HepG2 (cell line): ENCODE data around the gene LAP3. TPM values are rescaled to one million over a fixed set of nuclear protein-coding genes. Genes with fewer than 3 reads are reported as not detected.

Experiments used
- CCAR2 ChIP-seq: fragments of 200-400 bp; formaldehyde crosslinking; optimal IDR thresholded peaks from 2 replicates; pipeline ENCODE3; 2018; ENCODE audit warnings: low read depth, mild to moderate bottlenecking, low read length, moderate library complexity
- HDAC2 ChIP-seq: sonication (generic); formaldehyde crosslinking; IDR thresholded peaks from 2 replicates; pipeline ENCODE4 v1.4.0; 2020; ENCODE audit warnings: missing genetic modification reagents
- HNRNPLL ChIP-seq: fragments of 200-400 bp; formaldehyde crosslinking; IDR thresholded peaks from 2 replicates; pipeline ENCODE4 v1.6.1; 2017; ENCODE audit warnings: mild to moderate bottlenecking, low read depth, low read length; ENCODE audit not compliant: poor library complexity, severe bottlenecking
- IKZF1 ChIP-seq: fragments of 450-650 bp; IDR thresholded peaks from 2 replicates; pipeline ENCODE4 v1.7.1; 2016
- KLF15 ChIP-seq: sonication (generic); formaldehyde crosslinking; IDR thresholded peaks from 2 replicates; pipeline ENCODE4 v1.8.1; 2023; ENCODE audit warnings: borderline replicate concordance, mild to moderate bottlenecking, inconsistent platforms, missing genetic modification reagents, mixed read lengths
- MEIS2 ChIP-seq: sonication (generic); formaldehyde crosslinking; IDR thresholded peaks from 2 replicates; pipeline ENCODE4 v1.9.0; 2021; ENCODE audit warnings: mild to moderate bottlenecking, missing genetic modification reagents
- NCOR1 ChIP-seq: fragments of 200-600 bp; sonication (generic); IDR thresholded peaks from 2 replicates; pipeline ENCODE4 v1.7.0; 2017; ENCODE audit warnings: antibody characterized with exemption, low read length, borderline replicate concordance
- NONO ChIP-seq, 2 experiments: fragments of 450-650 bp in 1 of 2; sonication (generic) in 1 of 2; formaldehyde crosslinking in 1 of 2; IDR thresholded peaks in 1 of 2; conservative IDR thresholded peaks in 1 of 2; 2 replicates each; pipeline versions ENCODE4 v1.6.1 to v1.8.0; 2017 to 2022; ENCODE audit warnings: mild to moderate bottlenecking in 1 of 2, missing genetic modification reagents in 1 of 2, moderate library complexity in 1 of 2
- PAF1 ChIP-seq: IDR thresholded peaks from 2 replicates; pipeline ENCODE4 v1.6.1; 2016; ENCODE audit warnings: missing genetic modification reagents, missing compliant biosample characterization
- PHF21A ChIP-seq: sonication (generic); formaldehyde crosslinking; IDR thresholded peaks from 2 replicates; pipeline ENCODE4 v1.5.0; 2020; ENCODE audit warnings: mild to moderate bottlenecking, missing genetic modification reagents
- PHF5A ChIP-seq: IDR thresholded peaks from one replicate; pipeline ENCODE4 v1.6.1; 2018; ENCODE audit warnings: low read depth, missing genetic modification reagents; ENCODE audit not compliant: unreplicated experiment
- SP5 ChIP-seq: IDR thresholded peaks from 2 replicates; pipeline ENCODE4 v1.6.1; 2016; ENCODE audit warnings: low read depth, borderline replicate concordance
- ZBTB3 ChIP-seq: sonication (generic); formaldehyde crosslinking; IDR thresholded peaks from 2 replicates; pipeline ENCODE4 v1.4.0; 2020; ENCODE audit warnings: low read depth, mild to moderate bottlenecking, moderate library complexity, missing genetic modification reagents, borderline replicate concordance
- ZNF136 ChIP-seq: sonication (generic); formaldehyde crosslinking; IDR thresholded peaks from 2 replicates; pipeline ENCODE4 v1.8.1; 2022; ENCODE audit warnings: low read depth, mild to moderate bottlenecking, moderate library complexity, missing genetic modification reagents
- ZNF205 ChIP-seq: IDR thresholded peaks from 2 replicates; pipeline ENCODE4 v1.6.1; 2018; ENCODE audit warnings: missing biosample characterization, missing genetic modification reagents
- ZNF33B ChIP-seq: sonication (generic); formaldehyde crosslinking; IDR thresholded peaks from 2 replicates; pipeline ENCODE4 v1.5.1; 2020; ENCODE audit warnings: mild to moderate bottlenecking, missing genetic modification reagents
- ZNF768 ChIP-seq: sonication (generic); formaldehyde crosslinking; IDR thresholded peaks from 2 replicates; pipeline ENCODE4 v1.4.0; 2020; ENCODE audit warnings: missing genetic modification reagents
- ZNF83 ChIP-seq: sonication (generic); formaldehyde crosslinking; IDR thresholded peaks from 2 replicates; pipeline ENCODE4 v1.4.0; 2020; ENCODE audit warnings: missing genetic modification reagents, mild to moderate bottlenecking, borderline replicate concordance
- polyA plus RNA-seq, 8 experiments: library from polyadenylated mRNA; depleted of rRNA in 3 of 8; stranded (reverse) in 7 of 8; unstranded in 1 of 8; fragments of >200 nt; fragmentation: Illumina TruSeq in 4 of 8; extraction: Trizol in 4 of 8; gene quantifications; 2 replicates each; pipeline versions ENCODE4 v1.2.1 to v1.2.3, GENCODE V29; 2011 to 2016; ENCODE audit warnings: low read depth in 4 of 8, missing spikeins in 1 of 8, mixed read lengths in 1 of 8; ENCODE audit not compliant: insufficient read depth in 1 of 8
- total RNA-seq, 5 experiments: library from RNA; depleted of rRNA; stranded (reverse); fragments of >200 nt; fragmentation: Illumina TruSeq; extraction: Trizol; gene quantifications; 2 replicates each; pipeline ENCODE4 v1.2.3, GENCODE V29; 2016; ENCODE audit warnings: low read depth in 1 of 5
- TF ChIP-seq, protein P1 (sequence below): sonication (generic); formaldehyde crosslinking; IDR thresholded peaks from 2 replicates; pipeline ENCODE4 v1.4.0; 2020; ENCODE audit warnings: missing genetic modification reagents
- TF ChIP-seq, protein P2 (sequence below): sonication (generic); formaldehyde crosslinking; IDR thresholded peaks from 2 replicates; pipeline ENCODE4 v1.5.0; 2020; ENCODE audit warnings: mild to moderate bottlenecking, missing genetic modification reagents
- TF ChIP-seq, protein P3 (sequence below): sonication (generic); formaldehyde crosslinking; IDR thresholded peaks from 2 replicates; pipeline ENCODE4 v1.8.1; 2023; ENCODE audit warnings: mild to moderate bottlenecking, missing genetic modification reagents
- TF ChIP-seq, protein P4 (sequence below): sonication (generic); formaldehyde crosslinking; conservative IDR thresholded peaks from 2 replicates; pipeline ENCODE4 v1.5.0; 2020; ENCODE audit warnings: missing genetic modification reagents

LAP3 gene
- total and polyA plus RNA-seq, 2 of the 13 experiments (the other 11 are each of a cell fraction or from before 2014, with no cell fraction given) = 106 to 125 TPM

DNA sequence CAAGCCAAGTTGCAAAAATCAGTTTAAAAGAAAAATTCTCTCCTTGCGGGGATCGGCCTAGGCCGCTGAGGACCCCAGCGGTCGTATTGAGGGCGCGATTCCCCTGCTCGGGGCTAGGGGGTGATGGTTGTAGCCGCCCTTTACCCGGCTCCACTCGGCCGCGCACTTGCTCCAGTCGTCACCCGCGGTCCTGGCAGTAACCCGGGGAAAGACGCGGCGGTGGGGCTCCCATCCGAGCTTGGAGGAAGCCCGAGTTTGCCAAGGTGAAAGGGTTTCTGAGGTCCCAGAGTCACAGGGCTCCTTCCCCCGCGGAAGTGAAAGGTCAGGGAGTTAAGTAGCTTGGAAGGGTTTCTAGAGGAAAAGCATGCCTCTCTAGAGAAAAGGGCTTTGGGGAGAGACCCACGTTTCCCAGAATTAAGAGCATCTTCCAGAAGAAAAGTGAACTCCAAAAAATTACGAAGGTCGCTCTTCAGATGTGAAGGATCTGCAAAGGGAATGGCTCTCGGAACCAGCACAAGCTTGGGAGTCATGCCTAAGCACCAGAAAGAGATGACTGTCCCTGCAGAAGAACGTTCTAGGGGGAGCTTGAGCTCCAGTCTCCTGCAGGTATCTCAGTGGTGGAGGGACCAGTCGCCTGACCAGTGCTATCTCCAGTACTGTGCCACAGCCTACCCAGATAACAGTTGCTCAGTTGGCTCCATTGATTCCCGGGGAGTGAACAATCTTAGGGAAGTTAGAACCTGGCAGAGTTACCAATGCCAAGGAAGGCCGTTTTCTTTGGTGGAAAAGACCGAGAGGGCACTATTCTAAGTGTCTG lies 875 bp downstream of the LAP3 start (continued):
- TF ChIP-seq HNRNPLL = no peak
- no peak for TF ChIP-seq ZNF33B (CRISPR knock-in tag)
- no peak for TF ChIP-seq HDAC2
- TF ChIP-seq SP5 (CRISPR knock-in tag) = no peak
- no peak for TF ChIP-seq KLF15 (CRISPR knock-in tag)
- 0 out of 2 replicates have a peak, but pooled peaks have one; percentile 11 for TF ChIP-seq ZNF205 (CRISPR knock-in tag)
- TF ChIP-seq, protein P1, sequence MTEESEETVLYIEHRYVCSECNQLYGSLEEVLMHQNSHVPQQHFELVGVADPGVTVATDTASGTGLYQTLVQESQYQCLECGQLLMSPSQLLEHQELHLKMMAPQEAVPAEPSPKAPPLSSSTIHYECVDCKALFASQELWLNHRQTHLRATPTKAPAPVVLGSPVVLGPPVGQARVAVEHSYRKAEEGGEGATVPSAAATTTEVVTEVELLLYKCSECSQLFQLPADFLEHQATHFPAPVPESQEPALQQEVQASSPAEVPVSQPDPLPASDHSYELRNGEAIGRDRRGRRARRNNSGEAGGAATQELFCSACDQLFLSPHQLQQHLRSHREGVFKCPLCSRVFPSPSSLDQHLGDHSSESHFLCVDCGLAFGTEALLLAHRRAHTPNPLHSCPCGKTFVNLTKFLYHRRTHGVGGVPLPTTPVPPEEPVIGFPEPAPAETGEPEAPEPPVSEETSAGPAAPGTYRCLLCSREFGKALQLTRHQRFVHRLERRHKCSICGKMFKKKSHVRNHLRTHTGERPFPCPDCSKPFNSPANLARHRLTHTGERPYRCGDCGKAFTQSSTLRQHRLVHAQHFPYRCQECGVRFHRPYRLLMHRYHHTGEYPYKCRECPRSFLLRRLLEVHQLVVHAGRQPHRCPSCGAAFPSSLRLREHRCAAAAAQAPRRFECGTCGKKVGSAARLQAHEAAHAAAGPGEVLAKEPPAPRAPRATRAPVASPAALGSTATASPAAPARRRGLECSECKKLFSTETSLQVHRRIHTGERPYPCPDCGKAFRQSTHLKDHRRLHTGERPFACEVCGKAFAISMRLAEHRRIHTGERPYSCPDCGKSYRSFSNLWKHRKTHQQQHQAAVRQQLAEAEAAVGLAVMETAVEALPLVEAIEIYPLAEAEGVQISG (CRISPR knock-in tag) = no peak
- no peak for TF ChIP-seq IKZF1
- peak; percentile 37; the same call in 1 of the 2 replicates for TF ChIP-seq PHF21A (CRISPR knock-in tag)
- no peak for TF ChIP-seq MEIS2
- no peak for TF ChIP-seq ZBTB3
- TF ChIP-seq, protein P2, sequence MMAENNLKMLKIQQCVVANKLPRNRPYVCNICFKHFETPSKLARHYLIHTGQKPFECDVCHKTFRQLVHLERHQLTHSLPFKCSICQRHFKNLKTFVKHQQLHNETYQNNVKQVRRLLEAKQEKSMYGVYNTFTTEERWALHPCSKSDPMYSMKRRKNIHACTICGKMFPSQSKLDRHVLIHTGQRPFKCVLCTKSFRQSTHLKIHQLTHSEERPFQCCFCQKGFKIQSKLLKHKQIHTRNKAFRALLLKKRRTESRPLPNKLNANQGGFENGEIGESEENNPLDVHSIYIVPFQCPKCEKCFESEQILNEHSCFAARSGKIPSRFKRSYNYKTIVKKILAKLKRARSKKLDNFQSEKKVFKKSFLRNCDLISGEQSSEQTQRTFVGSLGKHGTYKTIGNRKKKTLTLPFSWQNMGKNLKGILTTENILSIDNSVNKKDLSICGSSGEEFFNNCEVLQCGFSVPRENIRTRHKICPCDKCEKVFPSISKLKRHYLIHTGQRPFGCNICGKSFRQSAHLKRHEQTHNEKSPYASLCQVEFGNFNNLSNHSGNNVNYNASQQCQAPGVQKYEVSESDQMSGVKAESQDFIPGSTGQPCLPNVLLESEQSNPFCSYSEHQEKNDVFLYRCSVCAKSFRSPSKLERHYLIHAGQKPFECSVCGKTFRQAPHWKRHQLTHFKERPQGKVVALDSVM (CRISPR knock-in tag) = no peak
- no peak for TF ChIP-seq ZNF136 (CRISPR knock-in tag)
- TF ChIP-seq PHF5A (CRISPR knock-in tag) = no peak
- TF ChIP-seq, protein P3, sequence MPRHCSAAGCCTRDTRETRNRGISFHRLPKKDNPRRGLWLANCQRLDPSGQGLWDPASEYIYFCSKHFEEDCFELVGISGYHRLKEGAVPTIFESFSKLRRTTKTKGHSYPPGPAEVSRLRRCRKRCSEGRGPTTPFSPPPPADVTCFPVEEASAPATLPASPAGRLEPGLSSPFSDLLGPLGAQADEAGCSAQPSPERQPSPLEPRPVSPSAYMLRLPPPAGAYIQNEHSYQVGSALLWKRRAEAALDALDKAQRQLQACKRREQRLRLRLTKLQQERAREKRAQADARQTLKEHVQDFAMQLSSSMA (CRISPR knock-in tag) = no peak
- TF ChIP-seq PAF1 (CRISPR knock-in tag) = no peak
- TF ChIP-seq NCOR1 = no peak
- TF ChIP-seq NONO (IDR thresholded peaks at IDR 0.05) = no peak
- TF ChIP-seq NONO (CRISPR knock-in tag; conservative IDR thresholded peaks at IDR 0.05) = 0 out of 2 replicates have a peak, but pooled peaks have one; percentile 40
- TF ChIP-seq, protein P4, sequence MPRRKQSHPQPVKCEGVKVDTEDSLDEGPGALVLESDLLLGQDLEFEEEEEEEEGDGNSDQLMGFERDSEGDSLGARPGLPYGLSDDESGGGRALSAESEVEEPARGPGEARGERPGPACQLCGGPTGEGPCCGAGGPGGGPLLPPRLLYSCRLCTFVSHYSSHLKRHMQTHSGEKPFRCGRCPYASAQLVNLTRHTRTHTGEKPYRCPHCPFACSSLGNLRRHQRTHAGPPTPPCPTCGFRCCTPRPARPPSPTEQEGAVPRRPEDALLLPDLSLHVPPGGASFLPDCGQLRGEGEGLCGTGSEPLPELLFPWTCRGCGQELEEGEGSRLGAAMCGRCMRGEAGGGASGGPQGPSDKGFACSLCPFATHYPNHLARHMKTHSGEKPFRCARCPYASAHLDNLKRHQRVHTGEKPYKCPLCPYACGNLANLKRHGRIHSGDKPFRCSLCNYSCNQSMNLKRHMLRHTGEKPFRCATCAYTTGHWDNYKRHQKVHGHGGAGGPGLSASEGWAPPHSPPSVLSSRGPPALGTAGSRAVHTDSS = no peak
- 0 out of 2 replicates have a peak, but pooled peaks have one; percentile 1 for TF ChIP-seq ZNF83
- TF ChIP-seq ZNF768 (CRISPR knock-in tag) = no peak
- TF ChIP-seq CCAR2 = no peak
